NOMO-1 treated with DMSO at 0.1 percent for 48 hours (cell line): ENCODE data around the gene JMJD1C.

Experiments
- DNase-seq: peaks from one replicate; lab custom pipeline; 2025; ENCODE audit not compliant: unreplicated experiment; lab: John Stamatoyannopoulos, UW

Gene JMJD1C

GRCh38 chr10:63143987-63144386 lies 321.8 kb downstream of the JMJD1C start:
- no peak for DNase-seq

- no peak for DNase-seq
These were observed 323.6 kb downstream of the JMJD1C start for GRCh38 chr10:63142136-63142535.

GRCh38 chr10:63140077-63140476 lies 325.7 kb downstream of the JMJD1C start:
- DNase-seq: no peak

GRCh38 chr10:63137306-63137705 lies 328.5 kb downstream of the JMJD1C start:
- no peak for DNase-seq

- no peak for DNase-seq
These were observed 331.8 kb downstream of the JMJD1C start for GRCh38 chr10:63133821-63134557.

GRCh38 chr10:63133056-63133820 lies 332.5 kb downstream of the JMJD1C start, which contains the start of gene NRBF2:
NRBF2 (plus strand) TSS chr10:63133328; CDS start chr10:63133471, 143 bp downstream.
- DNase-seq: peak; percentile 97

GRCh38 chr10:63132651-63133055 lies 333.1 kb downstream of the JMJD1C start:
- DNase-seq: no peak

- DNase-seq: no peak
These were observed 335.9 kb downstream of the JMJD1C start for GRCh38 chr10:63129888-63130287.

GRCh38 chr10:63128443-63128842 lies 337.3 kb downstream of the JMJD1C start:
- no peak for DNase-seq

GRCh38 chr10:63125459-63125858 lies 340.3 kb downstream of the JMJD1C start:
- no peak for DNase-seq

GRCh38 chr10:63123727-63124362 lies 341.9 kb downstream of the JMJD1C start:
- no peak for DNase-seq

- DNase-seq: no peak
These were observed 345.2 kb downstream of the JMJD1C start for GRCh38 chr10:63120554-63120953.

- no peak for DNase-seq
These were observed 346.7 kb downstream of the JMJD1C start for GRCh38 chr10:63119041-63119440.
